ENCODE results near the gene ONECUT3.
A peak's percentile ranks its signal among the peaks of the same experiment; 100 is the strongest.

DNA sequence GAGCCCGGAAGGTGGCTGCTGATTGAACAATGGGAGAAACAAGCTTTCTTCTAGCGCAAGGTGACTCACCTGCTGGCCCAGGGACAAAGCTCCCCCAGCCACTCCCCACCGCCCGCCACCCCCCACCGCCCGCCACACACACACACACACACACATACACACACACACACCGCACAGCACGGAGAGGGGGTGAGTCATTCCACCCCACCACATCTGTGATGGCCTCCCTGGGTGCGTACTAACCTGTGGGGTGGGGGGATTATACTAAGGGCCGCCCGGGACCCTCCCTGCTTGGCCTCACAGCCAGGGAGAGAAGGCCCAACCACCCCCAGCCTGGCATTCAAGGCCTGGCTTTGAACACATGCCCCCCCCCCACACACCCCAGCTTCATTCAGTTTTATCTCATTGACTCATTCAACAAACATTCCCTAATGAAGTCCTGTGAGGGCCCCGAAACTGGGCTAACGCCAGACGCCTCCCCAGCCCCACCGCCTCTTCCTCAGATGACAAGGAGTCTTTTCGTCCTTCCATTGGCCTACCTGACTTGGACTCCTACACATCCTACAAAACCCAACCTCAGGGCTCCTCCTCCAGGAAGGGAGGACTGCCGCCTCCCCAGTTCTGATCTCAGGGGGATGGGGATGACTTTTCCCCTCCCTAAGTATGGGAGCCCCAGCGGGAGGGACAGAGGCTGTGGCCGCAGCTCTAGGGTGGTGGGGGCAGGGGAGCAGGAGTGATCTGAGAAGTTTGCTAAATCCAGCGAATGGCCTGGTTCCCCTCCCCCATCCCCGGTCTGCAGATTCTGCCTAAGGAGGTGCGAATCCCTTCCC lies 5.8 kb upstream of the ONECUT3 start:
- TF ChIP-seq ZNF671 (CRISPR knock-in tag; IDR thresholded peaks at IDR 0.05): no peak
- TF ChIP-seq HMGA2 (CRISPR knock-in tag; IDR thresholded peaks at IDR 0.05): no peak
- TF ChIP-seq, protein P1, sequence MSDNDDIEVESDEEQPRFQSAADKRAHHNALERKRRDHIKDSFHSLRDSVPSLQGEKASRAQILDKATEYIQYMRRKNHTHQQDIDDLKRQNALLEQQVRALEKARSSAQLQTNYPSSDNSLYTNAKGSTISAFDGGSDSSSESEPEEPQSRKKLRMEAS (CRISPR knock-in tag; IDR thresholded peaks at IDR 0.05): no peak
- TF ChIP-seq ZNF263 (CRISPR knock-in tag; IDR thresholded peaks at IDR 0.05; ENCODE audit: low read depth): peak; percentile 90; the same call in 1 of the 2 replicates
- no peak for TF ChIP-seq EMX1 (CRISPR knock-in tag; IDR thresholded peaks at IDR 0.05)
- TF ChIP-seq TCF7 (CRISPR knock-in tag; IDR thresholded peaks at IDR 0.05; ENCODE audit: low read depth): no peak
- no peak for TF ChIP-seq ELF4 (CRISPR knock-in tag; IDR thresholded peaks at IDR 0.05; ENCODE audit: low read depth)
- no peak for TF ChIP-seq JAZF1 (CRISPR knock-in tag; IDR thresholded peaks at IDR 0.05)
- TF ChIP-seq, protein P2, sequence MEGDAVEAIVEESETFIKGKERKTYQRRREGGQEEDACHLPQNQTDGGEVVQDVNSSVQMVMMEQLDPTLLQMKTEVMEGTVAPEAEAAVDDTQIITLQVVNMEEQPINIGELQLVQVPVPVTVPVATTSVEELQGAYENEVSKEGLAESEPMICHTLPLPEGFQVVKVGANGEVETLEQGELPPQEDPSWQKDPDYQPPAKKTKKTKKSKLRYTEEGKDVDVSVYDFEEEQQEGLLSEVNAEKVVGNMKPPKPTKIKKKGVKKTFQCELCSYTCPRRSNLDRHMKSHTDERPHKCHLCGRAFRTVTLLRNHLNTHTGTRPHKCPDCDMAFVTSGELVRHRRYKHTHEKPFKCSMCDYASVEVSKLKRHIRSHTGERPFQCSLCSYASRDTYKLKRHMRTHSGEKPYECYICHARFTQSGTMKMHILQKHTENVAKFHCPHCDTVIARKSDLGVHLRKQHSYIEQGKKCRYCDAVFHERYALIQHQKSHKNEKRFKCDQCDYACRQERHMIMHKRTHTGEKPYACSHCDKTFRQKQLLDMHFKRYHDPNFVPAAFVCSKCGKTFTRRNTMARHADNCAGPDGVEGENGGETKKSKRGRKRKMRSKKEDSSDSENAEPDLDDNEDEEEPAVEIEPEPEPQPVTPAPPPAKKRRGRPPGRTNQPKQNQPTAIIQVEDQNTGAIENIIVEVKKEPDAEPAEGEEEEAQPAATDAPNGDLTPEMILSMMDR (IDR thresholded peaks at IDR 0.05): no peak
- TF ChIP-seq, protein P3, sequence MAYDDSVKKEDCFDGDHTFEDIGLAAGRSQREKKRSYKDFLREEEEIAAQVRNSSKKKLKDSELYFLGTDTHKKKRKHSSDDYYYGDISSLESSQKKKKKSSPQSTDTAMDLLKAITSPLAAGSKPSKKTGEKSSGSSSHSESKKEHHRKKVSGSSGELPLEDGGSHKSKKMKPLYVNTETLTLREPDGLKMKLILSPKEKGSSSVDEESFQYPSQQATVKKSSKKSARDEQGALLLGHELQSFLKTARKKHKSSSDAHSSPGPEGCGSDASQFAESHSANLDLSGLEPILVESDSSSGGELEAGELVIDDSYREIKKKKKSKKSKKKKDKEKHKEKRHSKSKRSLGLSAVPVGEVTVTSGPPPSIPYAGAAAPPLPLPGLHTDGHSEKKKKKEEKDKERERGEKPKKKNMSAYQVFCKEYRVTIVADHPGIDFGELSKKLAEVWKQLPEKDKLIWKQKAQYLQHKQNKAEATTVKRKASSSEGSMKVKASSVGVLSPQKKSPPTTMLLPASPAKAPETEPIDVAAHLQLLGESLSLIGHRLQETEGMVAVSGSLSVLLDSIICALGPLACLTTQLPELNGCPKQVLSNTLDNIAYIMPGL (CRISPR knock-in tag; IDR thresholded peaks at IDR 0.05): no peak
- TF ChIP-seq, protein P4, sequence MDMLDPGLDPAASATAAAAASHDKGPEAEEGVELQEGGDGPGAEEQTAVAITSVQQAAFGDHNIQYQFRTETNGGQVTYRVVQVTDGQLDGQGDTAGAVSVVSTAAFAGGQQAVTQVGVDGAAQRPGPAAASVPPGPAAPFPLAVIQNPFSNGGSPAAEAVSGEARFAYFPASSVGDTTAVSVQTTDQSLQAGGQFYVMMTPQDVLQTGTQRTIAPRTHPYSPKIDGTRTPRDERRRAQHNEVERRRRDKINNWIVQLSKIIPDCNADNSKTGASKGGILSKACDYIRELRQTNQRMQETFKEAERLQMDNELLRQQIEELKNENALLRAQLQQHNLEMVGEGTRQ (CRISPR knock-in tag; IDR thresholded peaks at IDR 0.05): no peak
- TF ChIP-seq ESRRA (CRISPR knock-in tag; IDR thresholded peaks at IDR 0.05; ENCODE audit: borderline replicate concordance): no peak
- TF ChIP-seq FOXJ3 (CRISPR knock-in tag; IDR thresholded peaks at IDR 0.05; ENCODE audit: borderline replicate concordance): no peak
- no peak for TF ChIP-seq ETV6 (CRISPR knock-in tag; IDR thresholded peaks at IDR 0.05)

All from WTC11 (cell line).